MM.1S (cell line): ENCODE data around the gene ZBTB44.

Experiments
- EZH2 ChIP-seq: fragments of 300-600 bp; sonication (generic); optimal IDR thresholded peaks from 2 replicates; pipeline ENCODE3; 2017; ENCODE audit warnings: low read depth, mild to moderate bottlenecking, antibody characterized with exemption, low read length, mixed read lengths
- EZH2phosphoT487 ChIP-seq: fragments of 300-600 bp; sonication (generic); IDR thresholded peaks from 2 replicates; pipeline ENCODE4 v1.6.1; 2018; ENCODE audit warnings: antibody characterized with exemption, low read length
- TF ChIP-seq, protein P1 (sequence below): fragments of 300-600 bp; sonication (generic); IDR thresholded peaks from 2 replicates; pipeline ENCODE4 v1.5.1; 2016; ENCODE audit warnings: antibody characterized with exemption, low read length, mixed read lengths

DNA sequence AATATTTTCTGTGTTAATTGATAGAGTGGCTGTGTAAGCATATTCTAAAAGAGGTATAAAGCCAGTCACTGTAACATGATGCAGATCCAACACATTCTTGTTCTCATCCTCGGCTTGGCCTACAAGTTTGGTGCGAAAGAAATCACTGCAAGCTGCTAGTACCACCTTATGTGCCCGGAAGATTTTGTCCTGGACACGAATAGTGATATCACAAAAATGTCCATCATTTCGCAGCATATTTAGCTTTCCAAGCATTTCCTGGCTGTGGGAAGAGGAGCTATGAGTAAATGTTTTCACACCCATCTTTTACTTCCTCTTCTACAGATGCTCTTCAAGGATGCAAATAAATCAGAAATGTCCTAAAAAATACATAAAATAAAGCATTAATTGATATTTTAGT is 53.1 kb downstream of the ZBTB44 start:
- no peak for TF ChIP-seq EZH2phosphoT487
- TF ChIP-seq, protein P1, sequence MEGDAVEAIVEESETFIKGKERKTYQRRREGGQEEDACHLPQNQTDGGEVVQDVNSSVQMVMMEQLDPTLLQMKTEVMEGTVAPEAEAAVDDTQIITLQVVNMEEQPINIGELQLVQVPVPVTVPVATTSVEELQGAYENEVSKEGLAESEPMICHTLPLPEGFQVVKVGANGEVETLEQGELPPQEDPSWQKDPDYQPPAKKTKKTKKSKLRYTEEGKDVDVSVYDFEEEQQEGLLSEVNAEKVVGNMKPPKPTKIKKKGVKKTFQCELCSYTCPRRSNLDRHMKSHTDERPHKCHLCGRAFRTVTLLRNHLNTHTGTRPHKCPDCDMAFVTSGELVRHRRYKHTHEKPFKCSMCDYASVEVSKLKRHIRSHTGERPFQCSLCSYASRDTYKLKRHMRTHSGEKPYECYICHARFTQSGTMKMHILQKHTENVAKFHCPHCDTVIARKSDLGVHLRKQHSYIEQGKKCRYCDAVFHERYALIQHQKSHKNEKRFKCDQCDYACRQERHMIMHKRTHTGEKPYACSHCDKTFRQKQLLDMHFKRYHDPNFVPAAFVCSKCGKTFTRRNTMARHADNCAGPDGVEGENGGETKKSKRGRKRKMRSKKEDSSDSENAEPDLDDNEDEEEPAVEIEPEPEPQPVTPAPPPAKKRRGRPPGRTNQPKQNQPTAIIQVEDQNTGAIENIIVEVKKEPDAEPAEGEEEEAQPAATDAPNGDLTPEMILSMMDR: no peak
- no peak for TF ChIP-seq EZH2
